ENCODE data around the gene MX2.
"Not testable (repeated sequence)": the region's sequence is repeated elsewhere in the genome, so short reads cannot be mapped to it uniquely, and the experiment has no call there.

Gene MX2

GRCh38 chr21:41349126-41349525 lies 12.7 kb upstream of the MX2 start:
- DNase-seq (ENCODE audit: low spot score), result no peak
- TF ChIP-seq CTCF (IDR thresholded peaks at IDR 0.05; ENCODE audit: borderline replicate concordance, control extremely low read depth, extremely low read depth, insufficient read depth, missing control alignments), result no peak
- in situ Hi-C loops (cut with MboI; ENCODE audit: low sequenced_read_pairs, unreplicated experiment), result no loop called here

- no peak for TF ChIP-seq CTCF (IDR thresholded peaks at IDR 0.05; ENCODE audit: borderline replicate concordance, control extremely low read depth, extremely low read depth, insufficient read depth, missing control alignments)
- DNase-seq (ENCODE audit: low spot score), result peak; percentile 11
- in situ Hi-C loops (cut with MboI; ENCODE audit: low sequenced_read_pairs, unreplicated experiment), result no loop called here
These were observed 12.0 kb upstream of the MX2 start for GRCh38 chr21:41349619-41350390.

- in situ Hi-C loops (cut with MboI; ENCODE audit: low sequenced_read_pairs, unreplicated experiment), result no loop called here
- no peak for TF ChIP-seq CTCF (IDR thresholded peaks at IDR 0.05; ENCODE audit: borderline replicate concordance, control extremely low read depth, extremely low read depth, insufficient read depth, missing control alignments)
- peak; percentile 6 for DNase-seq (ENCODE audit: low spot score)
These were observed 11.2 kb upstream of the MX2 start for GRCh38 chr21:41350436-41351155.

- DNase-seq (ENCODE audit: low spot score), result no peak
- TF ChIP-seq CTCF (IDR thresholded peaks at IDR 0.05; ENCODE audit: borderline replicate concordance, control extremely low read depth, extremely low read depth, insufficient read depth, missing control alignments), result no peak
- in situ Hi-C loops (cut with MboI; ENCODE audit: low sequenced_read_pairs, unreplicated experiment), result no loop called here
These were observed 4.3 kb upstream of the MX2 start for GRCh38 chr21:41357546-41357945.

- in situ Hi-C loops (cut with MboI; ENCODE audit: low sequenced_read_pairs, unreplicated experiment), result no loop called here
- DNase-seq (ENCODE audit: low spot score), result no peak
- no peak for TF ChIP-seq CTCF (IDR thresholded peaks at IDR 0.05; ENCODE audit: borderline replicate concordance, control extremely low read depth, extremely low read depth, insufficient read depth, missing control alignments)
These were observed 3.3 kb upstream of the MX2 start for GRCh38 chr21:41358193-41359166.

- DNase-seq (ENCODE audit: low spot score), result no peak
- in situ Hi-C loops (cut with MboI; ENCODE audit: low sequenced_read_pairs, unreplicated experiment), result no loop called here
- TF ChIP-seq CTCF (IDR thresholded peaks at IDR 0.05; ENCODE audit: borderline replicate concordance, control extremely low read depth, extremely low read depth, insufficient read depth, missing control alignments), result no peak
These were observed 2.5 kb upstream of the MX2 start for GRCh38 chr21:41359286-41359685.

GRCh38 chr21:41359754-41360071 lies 2.1 kb upstream of the MX2 start:
- DNase-seq (ENCODE audit: low spot score); in situ Hi-C loops (cut with MboI; ENCODE audit: low sequenced_read_pairs, unreplicated experiment): not testable (repeated sequence)

Measured in GM13976 (cell line).